Measurements from ENCODE around the gene OSBPL1A.
"Not testable (repeated sequence)": the region's sequence is repeated elsewhere in the genome, so short reads cannot be mapped to it uniquely, and the experiment has no call there.

Gene OSBPL1A

GRCh38 chr18:24176727-24177416 is 220.8 kb downstream of the OSBPL1A start:
- no peak for DNase-seq

GRCh38 chr18:24173997-24174396 is 223.6 kb downstream of the OSBPL1A start:
- no peak for DNase-seq

- DNase-seq: no peak
Measured at GRCh38 chr18:24170360-24170759, 227.3 kb downstream of the OSBPL1A start.

GRCh38 chr18:24168496-24168895 is 229.1 kb downstream of the OSBPL1A start:
- DNase-seq: no peak

GRCh38 chr18:24161304-24161703 is 236.3 kb downstream of the OSBPL1A start:
- no peak for DNase-seq

- no peak for DNase-seq
Measured at GRCh38 chr18:24160086-24160485, 237.5 kb downstream of the OSBPL1A start.

- no peak for DNase-seq
Measured at GRCh38 chr18:24157855-24158254, 239.8 kb downstream of the OSBPL1A start.

- no peak for DNase-seq
Measured at GRCh38 chr18:24153397-24153796, 244.2 kb downstream of the OSBPL1A start.

- not testable (repeated sequence) for DNase-seq
Measured at GRCh38 chr18:24149591-24149990, 248.0 kb downstream of the OSBPL1A start.

GRCh38 chr18:24142376-24142775 is 255.2 kb downstream of the OSBPL1A start:
- DNase-seq: no peak

GRCh38 chr18:24140697-24141096 is 256.9 kb downstream of the OSBPL1A start:
- DNase-seq: no peak

- DNase-seq: peak; percentile 60
Measured at GRCh38 chr18:24138789-24139616, 258.6 kb downstream of the OSBPL1A start, which contains the start of gene CABYR. TSS of gene CABYR (plus strand) at chr18:24139062. CDS start at chr18:24143115, 4,053 bp downstream.

GRCh38 chr18:24138409-24138788 is 259.2 kb downstream of the OSBPL1A start:
- DNase-seq: no peak

GRCh38 chr18:24136967-24137373 is 260.7 kb downstream of the OSBPL1A start:
- no peak for DNase-seq

- DNase-seq: no peak
Measured at GRCh38 chr18:24130494-24130893, 267.1 kb downstream of the OSBPL1A start.

GRCh38 chr18:24128700-24129099 is 268.9 kb downstream of the OSBPL1A start:
- DNase-seq: no peak

- no peak for DNase-seq
Measured at GRCh38 chr18:24127735-24128134, 269.9 kb downstream of the OSBPL1A start.

- no peak for DNase-seq
Measured at GRCh38 chr18:24126155-24126961, 271.3 kb downstream of the OSBPL1A start.

GRCh38 chr18:24121625-24122024 is 276.0 kb downstream of the OSBPL1A start:
- no peak for DNase-seq

GRCh38 chr18:24120676-24121075 is 276.9 kb downstream of the OSBPL1A start:
- no peak for DNase-seq

GRCh38 chr18:24118750-24119577 is 278.7 kb downstream of the OSBPL1A start:
- peak; percentile 65 for DNase-seq

GRCh38 chr18:24115628-24116027 is 282.0 kb downstream of the OSBPL1A start:
- no peak for DNase-seq

Measured in activated CD4-positive, alpha-beta T cell treated with anti-CD3 and anti-CD28 coated beads for 1 hour (primary cell).